H1 (cell line): Measurements from ENCODE around the gene LRRC74A. TPM values are rescaled to one million over a fixed set of nuclear protein-coding genes. Genes with fewer than 3 reads are reported as not detected.
A peak's percentile ranks its signal among the peaks of the same experiment; 100 is the strongest.

Experiments used
- ASH2L ChIP-seq: fragments of 200-600, 300-600 bp; sonication (generic); IDR thresholded peaks from one replicate; pipeline ENCODE4 v1.7.1; 2017; ENCODE audit warnings: low read length
- CBX5 ChIP-seq: fragments of 300-800, 300-1000 bp; sonication (generic); IDR thresholded peaks from 2 replicates; pipeline ENCODE4 v1.7.1; 2016; ENCODE audit warnings: antibody characterized with exemption, low read length, low read depth
- CHD1 ChIP-seq: IDR thresholded peaks from 2 replicates; pipeline ENCODE4 v1.6.1; 2012; ENCODE audit warnings: low read depth, low read length, improper control_type of control experiment
- CHD2 ChIP-seq: IDR thresholded peaks from 2 replicates; pipeline ENCODE4 v1.6.1; 2012; ENCODE audit warnings: low read length, improper control_type of control experiment
- EP300 ChIP-seq, 2 experiments: IDR thresholded peaks; 1 replicate in 1 of 2; 2 replicates in 1 of 2; pipeline ENCODE4 v1.6.1; 2011 to 2012; ENCODE audit warnings: low read depth in 2 of 2, low read length in 2 of 2, mild to moderate bottlenecking in 2 of 2, borderline replicate concordance in 1 of 2, inconsistent platforms in 1 of 2, moderate library complexity in 1 of 2
- HDAC6 ChIP-seq: IDR thresholded peaks from one replicate; pipeline ENCODE4 v1.7.1; 2012; ENCODE audit warnings: low read depth, mild to moderate bottlenecking, inconsistent platforms, low read length, moderate library complexity
- JUN ChIP-seq: IDR thresholded peaks from 2 replicates; pipeline ENCODE4 v1.6.1; 2011; ENCODE audit warnings: low read depth, mild to moderate bottlenecking, improper control_type of control experiment, low read length
- JUND ChIP-seq: IDR thresholded peaks from 2 replicates; pipeline ENCODE4 v1.6.1; 2011; ENCODE audit warnings: mild to moderate bottlenecking, improper control_type of control experiment, low read length
- KDM4A ChIP-seq: IDR thresholded peaks from one replicate; pipeline ENCODE4 v1.7.1; 2012; ENCODE audit warnings: low read depth, mild to moderate bottlenecking, moderate library complexity, low read length, inconsistent platforms; ENCODE audit not compliant: severe bottlenecking
- KDM5A ChIP-seq: fragments of 200-600 bp; IDR thresholded peaks from 2 replicates; pipeline ENCODE4 v1.7.1; 2012; ENCODE audit warnings: mild to moderate bottlenecking, low read length, inconsistent platforms, mixed read lengths
- PHF8 ChIP-seq: fragments of 200-600 bp; sonication (generic); conservative IDR thresholded peaks from 2 replicates; pipeline ENCODE4 v1.7.1; 2012; ENCODE audit warnings: low read depth, mild to moderate bottlenecking, inconsistent platforms, low read length, moderate library complexity
- RFX5 ChIP-seq: IDR thresholded peaks from 2 replicates; pipeline ENCODE4 v1.6.1; 2011; ENCODE audit warnings: low read depth, low read length, improper control_type of control experiment, borderline replicate concordance
- RXRA ChIP-seq: IDR thresholded peaks from 2 replicates; pipeline ENCODE4 v1.6.1; 2011; ENCODE audit warnings: low read depth, mild to moderate bottlenecking, low read length, moderate library complexity; ENCODE audit not compliant: insufficient read depth
- SIX5 ChIP-seq: IDR thresholded peaks from 2 replicates; pipeline ENCODE4 v1.6.1; 2011; ENCODE audit warnings: mild to moderate bottlenecking, low read depth, low read length
- SP1 ChIP-seq: IDR thresholded peaks from 2 replicates; pipeline ENCODE4 v1.6.1; 2011; ENCODE audit warnings: low read depth, low read length
- SP2 ChIP-seq: IDR thresholded peaks from 2 replicates; pipeline ENCODE4 v1.6.1; 2012; ENCODE audit warnings: mild to moderate bottlenecking, low read length, inconsistent platforms
- SUZ12 ChIP-seq: fragments of 200-600 bp; sonication (generic); IDR thresholded peaks from 2 replicates; pipeline ENCODE4 v1.6.1; 2012; ENCODE audit warnings: mild to moderate bottlenecking, inconsistent platforms, low read length, moderate library complexity, mixed read lengths
- ZNF274 ChIP-seq: IDR thresholded peaks from 2 replicates; pipeline ENCODE4 v1.7.0; 2012; ENCODE audit warnings: low read length, borderline replicate concordance; ENCODE audit errors: extremely low read depth
- polyA plus RNA-seq, 7 experiments: library from polyadenylated mRNA; depleted of rRNA in 3 of 7; stranded (reverse) in 5 of 7; unstranded in 2 of 7; fragments of >200 nt in 5 of 7; fragments of 200-250 nt in 2 of 7; gene quantifications; 1 replicate in 5 of 7; 2 replicates in 1 of 7; 4 replicates in 1 of 7; pipeline versions ENCODE4 v1.2.1 to v1.2.3, GENCODE V29; 2011 to 2013; ENCODE audit warnings: missing spikeins in 2 of 7, mixed read lengths in 2 of 7
- total RNA-seq: library from RNA; stranded (reverse); fragmentation: NEBNext Ultra II Directional; extraction: Animal tissue kit (Norgen Biotek cat#: 25700); gene quantifications from 2 replicates; pipeline ENCODE4 v1.2.1, GENCODE V29; 2021
- TF ChIP-seq, protein P1 (sequence below), 3 experiments: IDR thresholded peaks; 1 replicate in 2 of 3; 2 replicates in 1 of 3; pipeline versions ENCODE4 v1.5.1 to v1.6.1; 2011; ENCODE audit warnings: low read length in 3 of 3, mild to moderate bottlenecking in 3 of 3, inconsistent platforms in 2 of 3, low read depth in 1 of 3, moderate library complexity in 1 of 3; ENCODE audit not compliant: insufficient read depth in 1 of 3; ENCODE audit errors: control extremely low read depth in 1 of 3
- TF ChIP-seq, protein P2 (sequence below): IDR thresholded peaks from 2 replicates; pipeline ENCODE4 v1.6.1; 2011; ENCODE audit warnings: low read depth, mild to moderate bottlenecking, low read length; ENCODE audit not compliant: insufficient read depth
- TF ChIP-seq, protein P3 (sequence below): IDR thresholded peaks from 2 replicates; pipeline ENCODE4 v1.6.1; 2012; ENCODE audit warnings: inconsistent platforms

LRRC74A gene
- total and polyA plus RNA-seq, 2 of the 8 experiments (the other 6 are each of a cell fraction or from before 2014, with no cell fraction given): not detected

DNA sequence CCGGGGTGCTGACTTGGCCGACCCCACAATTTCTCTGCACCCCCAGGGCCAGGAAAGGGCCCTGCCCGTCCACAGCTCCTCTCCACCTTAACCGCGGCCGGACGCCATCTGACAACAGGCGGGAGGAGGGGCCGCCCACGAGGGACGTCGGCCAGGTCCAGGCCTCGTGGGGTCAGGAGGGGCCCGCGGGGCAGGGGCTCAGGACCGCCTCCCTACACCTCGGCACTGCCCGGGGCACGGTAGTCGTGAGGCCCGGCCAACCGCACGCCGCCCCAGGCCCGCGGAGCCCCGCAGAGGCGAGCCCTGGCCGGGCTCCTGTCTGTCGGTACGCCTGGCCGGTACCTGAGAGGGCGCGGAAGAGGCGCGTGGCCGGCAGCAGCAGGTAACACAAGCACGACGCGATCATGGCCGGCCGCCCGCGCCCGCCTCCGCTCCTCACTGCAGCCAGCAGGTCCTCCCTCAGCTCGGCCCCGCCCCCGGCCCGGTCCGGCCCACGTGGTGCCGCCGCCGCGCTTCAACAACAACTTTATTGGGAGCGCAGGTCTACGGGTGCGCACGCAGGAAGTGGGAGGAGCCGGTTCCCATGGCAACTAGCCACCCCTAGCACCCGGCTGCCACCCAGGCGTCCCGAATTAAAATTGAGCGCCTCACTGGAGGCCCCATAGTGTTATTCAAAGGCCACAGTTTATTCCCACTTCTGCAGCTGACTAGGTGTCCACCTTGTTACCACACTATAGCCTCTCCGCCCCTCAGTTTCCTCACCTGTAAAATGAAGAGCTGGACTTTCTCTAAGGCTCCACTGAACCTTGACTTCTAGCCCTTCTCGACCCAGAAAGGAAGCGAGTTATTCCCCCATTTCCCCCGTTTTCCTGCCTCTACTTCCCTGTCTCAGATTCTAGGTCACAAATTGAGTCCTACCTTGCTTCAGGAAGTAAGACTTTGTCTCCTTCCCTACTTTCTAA lies 13.5 kb upstream of the LRRC74A start, which contains the start of gene ANGEL1 (continued):
- TF ChIP-seq CBX5 (no peak), ZNF274 (no peak), CHD2 (peak; percentile 41; the same call in 1 of the 2 replicates), EP300 (IDR thresholded peaks at IDR 0.05; ENCODE audit: borderline replicate concordance in 1 of 2, low read depth in 2 of 2, low read length in 2 of 2) (peak; percentile 6 to 88; a peak in 2 of 3 replicates), PHF8 (peak; percentile 97), JUND (no peak), SUZ12 (no peak), KDM5A (no peak), RXRA (no peak), KDM4A (peak; percentile 80), JUN (no peak), SP2 (no peak), RFX5 (no peak), ASH2L (peak; percentile 64), HDAC6 (no peak), SP1 (peak; percentile 84), CHD1 (no peak), SIX5 (no peak)
- TF ChIP-seq, protein P1, sequence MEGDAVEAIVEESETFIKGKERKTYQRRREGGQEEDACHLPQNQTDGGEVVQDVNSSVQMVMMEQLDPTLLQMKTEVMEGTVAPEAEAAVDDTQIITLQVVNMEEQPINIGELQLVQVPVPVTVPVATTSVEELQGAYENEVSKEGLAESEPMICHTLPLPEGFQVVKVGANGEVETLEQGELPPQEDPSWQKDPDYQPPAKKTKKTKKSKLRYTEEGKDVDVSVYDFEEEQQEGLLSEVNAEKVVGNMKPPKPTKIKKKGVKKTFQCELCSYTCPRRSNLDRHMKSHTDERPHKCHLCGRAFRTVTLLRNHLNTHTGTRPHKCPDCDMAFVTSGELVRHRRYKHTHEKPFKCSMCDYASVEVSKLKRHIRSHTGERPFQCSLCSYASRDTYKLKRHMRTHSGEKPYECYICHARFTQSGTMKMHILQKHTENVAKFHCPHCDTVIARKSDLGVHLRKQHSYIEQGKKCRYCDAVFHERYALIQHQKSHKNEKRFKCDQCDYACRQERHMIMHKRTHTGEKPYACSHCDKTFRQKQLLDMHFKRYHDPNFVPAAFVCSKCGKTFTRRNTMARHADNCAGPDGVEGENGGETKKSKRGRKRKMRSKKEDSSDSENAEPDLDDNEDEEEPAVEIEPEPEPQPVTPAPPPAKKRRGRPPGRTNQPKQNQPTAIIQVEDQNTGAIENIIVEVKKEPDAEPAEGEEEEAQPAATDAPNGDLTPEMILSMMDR (IDR thresholded peaks at IDR 0.05; ENCODE audit: control extremely low read depth in 1 of 3, insufficient read depth in 1 of 3, low read depth in 1 of 3, low read length in 3 of 3): no peak
- TF ChIP-seq, protein P2, sequence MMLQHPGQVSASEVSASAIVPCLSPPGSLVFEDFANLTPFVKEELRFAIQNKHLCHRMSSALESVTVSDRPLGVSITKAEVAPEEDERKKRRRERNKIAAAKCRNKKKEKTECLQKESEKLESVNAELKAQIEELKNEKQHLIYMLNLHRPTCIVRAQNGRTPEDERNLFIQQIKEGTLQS: peak; percentile 98
- TF ChIP-seq, protein P3, sequence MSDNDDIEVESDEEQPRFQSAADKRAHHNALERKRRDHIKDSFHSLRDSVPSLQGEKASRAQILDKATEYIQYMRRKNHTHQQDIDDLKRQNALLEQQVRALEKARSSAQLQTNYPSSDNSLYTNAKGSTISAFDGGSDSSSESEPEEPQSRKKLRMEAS: peak; percentile 97
